Eye (tissue), 1 donor: ENCODE results near the gene RHBDL1.
A peak's percentile ranks its signal among the peaks of the same experiment; 100 is the strongest.

Experiments
- DNase-seq: peaks from one replicate; pipeline ENCODE4 v3.0.0-alpha.2; 2015

Gene RHBDL1

GRCh38 chr16:637081-638018, 38.1 kb upstream of the RHBDL1 start:
- DNase-seq: peak; percentile 77

- DNase-seq: no peak
Measured at GRCh38 chr16:638034-638543, 37.4 kb upstream of the RHBDL1 start.

- no peak for DNase-seq
Measured at GRCh38 chr16:638836-639235, 36.6 kb upstream of the RHBDL1 start.

- no peak for DNase-seq
Measured at GRCh38 chr16:640614-641013, 34.9 kb upstream of the RHBDL1 start.

GRCh38 chr16:641326-642188, 33.9 kb upstream of the RHBDL1 start, which contains the start of gene MCRIP2:
Gene MCRIP2, plus strand, starts transcription at chr16:641828. Its CDS starts 164 bp downstream, at chr16:641992.
- peak; percentile 83 for DNase-seq

- peak; percentile 55 for DNase-seq
Measured at GRCh38 chr16:642189-643049, 33.1 kb upstream of the RHBDL1 start.

GRCh38 chr16:643050-643368, 32.5 kb upstream of the RHBDL1 start:
- DNase-seq: no peak

- DNase-seq: no peak
Measured at GRCh38 chr16:644556-644955, 30.9 kb upstream of the RHBDL1 start.

- DNase-seq: no peak
Measured at GRCh38 chr16:645852-646678, 29.4 kb upstream of the RHBDL1 start.

- DNase-seq: no peak
Measured at GRCh38 chr16:646679-647172, 28.7 kb upstream of the RHBDL1 start.

GRCh38 chr16:647173-647902, 28.1 kb upstream of the RHBDL1 start:
- DNase-seq: no peak

- DNase-seq: no peak
Measured at GRCh38 chr16:648071-648780, 27.2 kb upstream of the RHBDL1 start.

GRCh38 chr16:648781-649589, 26.5 kb upstream of the RHBDL1 start, which contains the start of gene WDR90:
Gene WDR90, plus strand, starts transcription at chr16:649365. Its CDS starts 52 bp downstream, at chr16:649417.
- DNase-seq: peak; percentile 96

- DNase-seq: no peak
Measured at GRCh38 chr16:649631-650030, 25.8 kb upstream of the RHBDL1 start.

- no peak for DNase-seq
Measured at GRCh38 chr16:651844-652243, 23.6 kb upstream of the RHBDL1 start.

- DNase-seq: no peak
Measured at GRCh38 chr16:652454-653305, 22.8 kb upstream of the RHBDL1 start.

- DNase-seq: no peak
Measured at GRCh38 chr16:654034-654433, 21.4 kb upstream of the RHBDL1 start.

- no peak for DNase-seq
Measured at GRCh38 chr16:657487-657886, 18.0 kb upstream of the RHBDL1 start.
